Activated CD4-positive, alpha-beta T cell treated with anti-CD3 and anti-CD28 coated beads, Interleukin-2, Interleukin-6, amounts not matched to agents 100 ng/mL and 50 ng/mL, durations not matched to agents 16 hours and 8 hours (primary cell): ENCODE measurements around the gene MAML2.

ENCODE experiments used
- DNase-seq: peaks from one replicate; pipeline ENCODE4 v3.0.0-alpha.2; 2020

The MAML2 gene

GRCh38 chr11:95993438-95994298 lies 349.3 kb downstream of the MAML2 start:
- DNase-seq = no peak

GRCh38 chr11:95991545-95991944 lies 351.4 kb downstream of the MAML2 start:
- no peak for DNase-seq

- DNase-seq = no peak
Measured at GRCh38 chr11:95991101-95991500, 351.9 kb downstream of the MAML2 start.

- no peak for DNase-seq
Measured at GRCh38 chr11:95989780-95990179, 353.2 kb downstream of the MAML2 start.

- DNase-seq = no peak
Measured at GRCh38 chr11:95989076-95989605, 353.9 kb downstream of the MAML2 start.

GRCh38 chr11:95985174-95985808 lies 357.7 kb downstream of the MAML2 start:
- no peak for DNase-seq

- DNase-seq = no peak
Measured at GRCh38 chr11:95984072-95984471, 358.9 kb downstream of the MAML2 start.

GRCh38 chr11:95977534-95978174 lies 365.3 kb downstream of the MAML2 start:
- no peak for DNase-seq

GRCh38 chr11:95976550-95976949 lies 366.4 kb downstream of the MAML2 start:
- DNase-seq = no peak

- no peak for DNase-seq
Measured at GRCh38 chr11:95975343-95975742, 367.7 kb downstream of the MAML2 start.

GRCh38 chr11:95972060-95972459 lies 370.9 kb downstream of the MAML2 start:
- DNase-seq = no peak

GRCh38 chr11:95968585-95968984 lies 374.4 kb downstream of the MAML2 start:
- DNase-seq = no peak

GRCh38 chr11:95964281-95964680 lies 378.7 kb downstream of the MAML2 start:
- no peak for DNase-seq

GRCh38 chr11:95961758-95962157 lies 381.2 kb downstream of the MAML2 start:
- no peak for DNase-seq

- no peak for DNase-seq
Measured at GRCh38 chr11:95950905-95951304, 392.1 kb downstream of the MAML2 start.

GRCh38 chr11:95948637-95949036 lies 394.4 kb downstream of the MAML2 start:
- no peak for DNase-seq

GRCh38 chr11:95944623-95945022 lies 398.4 kb downstream of the MAML2 start:
- DNase-seq = no peak

GRCh38 chr11:95943546-95943945 lies 399.4 kb downstream of the MAML2 start:
- no peak for DNase-seq

GRCh38 chr11:95939091-95939490 lies 403.9 kb downstream of the MAML2 start:
- no peak for DNase-seq

- DNase-seq = no peak
Measured at GRCh38 chr11:95937358-95937757, 405.6 kb downstream of the MAML2 start.

GRCh38 chr11:95933594-95933993 lies 409.4 kb downstream of the MAML2 start:
- no peak for DNase-seq

- DNase-seq = no peak
Measured at GRCh38 chr11:95931916-95932315, 411.1 kb downstream of the MAML2 start.

GRCh38 chr11:95930948-95931347 lies 412.0 kb downstream of the MAML2 start:
- no peak for DNase-seq

- no peak for DNase-seq
Measured at GRCh38 chr11:95926726-95927125, 416.3 kb downstream of the MAML2 start.
